Stomach (tissue), 4 donors: ENCODE measurements around the gene ZMIZ2.

Experiments used
- CTCF ChIP-seq, 7 experiments: fragments of 450-650 bp in 4 of 7; fragments of 200-600 bp in 3 of 7; sonication (generic) in 3 of 7; IDR thresholded peaks; one replicate each; pipeline ENCODE4 v1.5.1; 2016 to 2019; ENCODE audit warnings: antibody characterized with exemption in 7 of 7, control low read depth in 2 of 7, mild to moderate bottlenecking in 1 of 7
- EP300 ChIP-seq: sonication (generic); formaldehyde crosslinking; IDR thresholded peaks from one replicate; pipeline ENCODE4 v1.6.1; 2017; ENCODE audit warnings: antibody characterized with exemption
- POLR2AphosphoS5 ChIP-seq, 3 donors: sonication (generic); formaldehyde crosslinking; IDR thresholded peaks; one replicate each; pipeline ENCODE4 v1.6.1; 2016; ENCODE audit warnings: antibody characterized with exemption in 3 of 3

- TF ChIP-seq POLR2AphosphoS5 (IDR thresholded peaks at IDR 0.05): no peak
- no peak for TF ChIP-seq CTCF (IDR thresholded peaks at IDR 0.05)
- no peak for TF ChIP-seq EP300
Measured at GRCh38 chr7:44712012-44712411, 36.6 kb upstream of the ZMIZ2 start.
